COLO668 (cell line): ENCODE measurements around the gene PDCD2L.
A peak's percentile ranks its signal among the peaks of the same experiment; 100 is the strongest.
"Not testable (repeated sequence)": the region's sequence is repeated elsewhere in the genome, so short reads cannot be mapped to it uniquely, and the experiment has no call there.

ENCODE experiments used
- DNase-seq: peaks from one replicate; lab custom pipeline; 2025; ENCODE audit not compliant: unreplicated experiment; lab: John Stamatoyannopoulos, UW

The PDCD2L gene

GRCh38 chr19:34373601-34374288, 30.5 kb upstream of the PDCD2L start:
- DNase-seq, result no peak

- DNase-seq, result no peak
These were observed 28.6 kb upstream of the PDCD2L start for GRCh38 chr19:34375598-34375997.

- DNase-seq, result no peak
These were observed 23.5 kb upstream of the PDCD2L start for GRCh38 chr19:34380639-34381241.

GRCh38 chr19:34381399-34382251, 22.6 kb upstream of the PDCD2L start:
- DNase-seq, result no peak

GRCh38 chr19:34382471-34382870, 21.7 kb upstream of the PDCD2L start:
- DNase-seq, result no peak

GRCh38 chr19:34383599-34383998, 20.6 kb upstream of the PDCD2L start:
- no peak for DNase-seq

GRCh38 chr19:34386645-34387445, 17.4 kb upstream of the PDCD2L start:
- no peak for DNase-seq

- DNase-seq, result no peak
These were observed 16.8 kb upstream of the PDCD2L start for GRCh38 chr19:34387446-34387810.

GRCh38 chr19:34388745-34389144, 15.5 kb upstream of the PDCD2L start:
- not testable (repeated sequence) for DNase-seq

- no peak for DNase-seq
These were observed 12.4 kb upstream of the PDCD2L start for GRCh38 chr19:34391813-34392212.

GRCh38 chr19:34393031-34393430, 11.2 kb upstream of the PDCD2L start:
- no peak for DNase-seq

GRCh38 chr19:34393629-34394028, 10.6 kb upstream of the PDCD2L start:
- peak; percentile 3 for DNase-seq

- DNase-seq, result no peak
These were observed 6.3 kb upstream of the PDCD2L start for GRCh38 chr19:34397853-34398252.

- no peak for DNase-seq
These were observed 4.3 kb upstream of the PDCD2L start for GRCh38 chr19:34399886-34400285.

- DNase-seq, result not testable (repeated sequence)
These were observed 3.4 kb upstream of the PDCD2L start for GRCh38 chr19:34400844-34401243.

- no peak for DNase-seq
These were observed 2.1 kb upstream of the PDCD2L start for GRCh38 chr19:34402074-34402600.

- DNase-seq, result no peak
These were observed 453 bp upstream of the PDCD2L start for GRCh38 chr19:34403784-34404108.

GRCh38 chr19:34405892-34406660, 1.9 kb downstream of the PDCD2L start:
- DNase-seq, result no peak

- no peak for DNase-seq
These were observed 4.2 kb downstream of the PDCD2L start for GRCh38 chr19:34408411-34408810.
